ENCODE data around the gene DTL.

Gene DTL

DNA sequence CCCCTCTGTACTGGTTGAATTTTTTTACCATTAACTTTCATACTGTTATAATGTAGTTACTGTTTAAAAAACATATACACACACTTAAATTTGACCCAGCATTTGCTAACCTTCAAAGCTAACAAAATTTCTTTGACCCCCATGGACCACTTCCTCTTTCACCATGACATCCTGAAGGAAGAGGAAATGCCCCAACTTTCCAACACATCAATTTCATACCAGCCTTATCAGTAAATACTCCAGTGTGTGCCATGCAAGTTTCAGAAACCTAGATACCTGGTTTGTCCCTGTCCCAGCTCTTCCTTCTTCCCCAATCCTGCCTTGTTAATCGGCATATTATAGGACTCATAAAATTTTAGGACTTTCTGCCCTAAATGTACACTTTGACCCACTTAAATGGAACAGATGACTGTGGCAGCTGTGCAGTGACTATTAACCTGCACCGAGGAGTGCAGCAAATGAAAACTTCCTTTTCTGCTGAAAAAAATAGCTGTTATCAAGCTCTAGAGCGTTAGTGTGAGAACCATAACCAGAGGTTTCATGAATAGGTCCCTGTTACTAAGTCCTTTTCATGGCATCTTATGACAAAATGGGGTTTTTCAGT is 54.1 kb downstream of the DTL start:
- no peak for DNase-seq (ENCODE audit: low read depth in 4 of 4, low spot score in 1 of 4)

DNA sequence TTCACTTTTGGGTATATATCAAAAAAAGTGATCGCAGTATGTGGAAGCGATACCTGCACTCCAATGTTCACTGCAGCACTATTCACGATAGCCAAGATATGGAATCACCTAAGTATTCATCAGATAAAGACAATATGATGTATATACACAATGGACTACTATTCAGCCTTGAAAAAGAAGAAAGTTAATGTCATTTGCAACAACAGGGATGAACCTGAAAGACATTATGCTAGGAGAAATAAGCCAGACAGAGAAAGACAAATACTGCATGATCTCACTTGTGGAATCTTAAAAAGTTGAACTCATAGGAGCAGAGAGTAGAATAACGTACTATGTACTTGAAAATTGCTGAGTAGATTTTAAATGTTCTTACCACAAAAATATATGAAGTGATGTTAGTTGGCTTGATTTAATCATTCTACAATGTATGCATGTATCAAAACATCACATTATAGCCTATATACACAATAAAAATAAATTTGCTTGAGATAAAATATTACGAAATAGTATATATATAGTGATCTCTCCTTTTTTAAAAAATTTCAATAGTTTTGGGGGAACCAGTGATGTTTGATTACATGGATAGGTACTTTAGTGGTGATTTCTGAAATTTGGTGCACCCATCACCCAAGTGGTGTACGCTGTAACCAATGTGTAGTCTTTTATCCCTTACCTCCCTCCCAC is 56.0 kb downstream of the DTL start:
- no peak for DNase-seq (ENCODE audit: low read depth in 4 of 4, low spot score in 1 of 4)

DNA sequence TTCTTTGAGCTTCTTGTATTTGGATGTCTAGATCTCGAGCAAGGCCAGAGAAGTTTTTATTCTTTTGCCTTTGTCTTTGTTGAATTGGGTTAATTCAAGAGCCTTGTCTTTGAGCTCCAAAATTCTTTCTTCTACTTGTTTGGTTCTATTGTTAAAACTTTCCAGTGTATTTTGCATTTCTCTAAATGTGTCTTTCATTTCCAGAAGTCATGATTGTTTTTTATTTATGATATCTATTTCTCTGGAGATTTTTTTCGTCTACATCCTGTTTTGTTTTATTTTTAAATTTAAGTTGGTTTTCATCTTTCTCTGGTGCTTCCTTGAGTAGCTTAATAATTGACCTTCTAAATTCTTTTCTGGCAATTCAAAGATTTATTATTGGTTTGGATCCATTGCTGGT is 61.8 kb downstream of the DTL start:
- DNase-seq (ENCODE audit: low read depth in 4 of 4, low spot score in 1 of 4) = no peak

DNA sequence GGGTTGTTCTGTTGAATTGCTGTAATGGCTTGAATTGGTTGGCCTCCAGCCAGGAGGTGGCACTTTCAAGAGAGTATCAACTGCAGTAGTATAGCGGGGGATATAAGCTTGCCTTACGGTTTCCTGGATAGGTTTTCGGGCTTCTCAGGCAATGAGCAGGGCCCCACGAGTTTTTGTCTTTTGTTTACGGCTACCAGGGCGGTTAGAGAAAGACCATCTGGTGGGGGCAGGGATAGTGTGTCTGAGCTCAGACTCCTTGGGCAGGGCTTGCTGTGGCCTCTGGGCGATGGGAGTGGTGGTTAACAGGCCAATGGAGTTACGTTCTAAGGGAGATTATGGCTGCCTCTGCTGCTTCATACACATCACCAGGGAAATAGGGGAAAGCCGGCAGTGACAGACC is 62.8 kb downstream of the DTL start:
- no peak for DNase-seq (ENCODE audit: low read depth in 4 of 4, low spot score in 1 of 4)

DNA sequence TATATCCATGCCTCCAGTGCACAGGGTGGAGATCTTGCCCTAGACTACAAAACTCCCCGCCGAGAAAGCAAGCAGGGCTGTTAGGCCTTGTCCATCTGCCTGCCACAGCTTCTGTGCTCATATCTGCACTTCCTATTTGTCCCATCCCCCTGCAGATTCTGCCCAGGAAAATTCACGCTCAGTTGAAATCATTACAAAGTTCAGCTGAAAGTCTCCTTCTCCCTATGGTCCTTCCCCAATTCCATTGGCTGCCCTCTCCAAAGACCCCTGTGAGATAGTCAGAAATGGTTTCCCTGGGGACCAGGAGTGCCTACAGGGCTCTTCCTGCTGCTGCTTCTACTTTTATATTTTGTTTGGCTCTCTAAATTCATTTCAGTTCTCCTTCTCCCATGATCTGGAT is 63.2 kb downstream of the DTL start:
- DNase-seq (ENCODE audit: low read depth in 4 of 4, low spot score in 1 of 4) = no peak

DNA sequence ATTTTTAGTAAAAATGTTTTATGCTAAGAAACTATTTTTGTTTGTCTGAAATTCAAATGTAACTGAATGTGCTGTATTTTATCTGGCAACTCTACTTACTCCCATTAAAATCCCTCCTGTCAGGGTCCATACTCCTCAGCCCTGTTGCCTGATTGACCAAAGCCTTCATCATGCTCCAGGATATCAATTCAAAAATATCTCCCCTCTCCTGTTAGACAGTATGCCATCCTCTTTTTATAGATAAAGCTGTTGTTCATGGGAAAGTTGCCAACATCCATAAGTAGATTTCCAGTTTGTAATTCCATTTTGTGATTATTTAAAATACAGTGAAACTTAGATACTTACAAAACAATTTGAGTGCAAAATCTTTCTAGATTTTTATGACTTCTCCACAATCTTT is 65.7 kb downstream of the DTL start:
- DNase-seq (ENCODE audit: low read depth in 4 of 4, low spot score in 1 of 4) = no peak

DNA sequence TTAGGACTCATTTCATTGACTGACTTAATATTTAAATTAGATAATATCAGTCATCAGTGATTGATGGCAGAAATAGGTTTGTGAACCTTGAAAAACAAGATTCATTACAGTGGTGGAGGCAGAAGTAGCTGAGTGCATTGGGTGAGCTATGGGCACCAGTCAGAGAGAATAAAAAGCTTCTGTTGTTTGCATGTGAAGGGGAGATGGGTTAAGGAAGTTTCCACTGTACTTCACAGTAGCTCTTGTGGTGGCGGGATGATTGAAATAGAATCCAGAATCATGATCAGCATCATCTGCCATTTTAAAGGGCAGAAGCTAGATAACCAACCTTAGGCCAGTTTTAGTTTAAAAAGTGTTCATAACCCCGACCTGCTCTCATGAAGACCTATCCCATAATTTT is 66.2 kb downstream of the DTL start:
- no peak for DNase-seq (ENCODE audit: low read depth in 4 of 4, low spot score in 1 of 4)

DNA sequence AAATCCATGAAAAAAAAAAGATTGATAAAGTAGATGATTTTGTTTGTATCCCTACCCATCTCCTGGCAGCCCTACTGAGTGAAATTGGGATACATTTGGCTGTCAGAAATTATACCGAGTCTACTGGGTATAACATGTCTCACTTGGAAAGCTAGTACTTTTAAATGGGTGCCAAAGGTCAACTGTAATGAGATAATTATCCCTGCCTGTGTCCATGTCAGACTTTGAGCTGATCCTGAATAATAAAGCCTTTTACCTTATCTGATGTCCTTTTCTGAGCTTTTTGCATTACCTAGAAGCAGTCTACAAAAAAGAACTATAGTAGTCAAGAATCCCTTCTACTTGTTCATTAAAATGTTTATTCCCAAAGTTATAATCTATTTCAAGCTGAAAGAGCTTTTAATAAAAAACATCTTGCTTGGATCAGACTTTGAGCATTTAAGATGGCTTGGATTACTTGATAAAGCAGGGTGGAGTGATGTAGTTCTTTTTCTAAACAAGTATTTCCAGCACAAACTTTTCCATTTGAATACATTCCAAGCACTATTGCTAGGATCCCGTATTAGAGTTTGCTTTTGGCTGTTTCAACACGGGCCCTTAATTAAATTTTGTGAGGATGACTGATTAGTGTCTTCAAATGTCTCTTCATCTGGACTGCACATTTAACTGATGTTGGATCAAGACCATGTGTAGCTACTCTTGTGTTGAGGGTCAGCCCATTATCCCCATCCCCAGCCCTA is 69.2 kb downstream of the DTL start:
- no peak for DNase-seq (ENCODE audit: low read depth in 4 of 4, low spot score in 1 of 4)

DNA sequence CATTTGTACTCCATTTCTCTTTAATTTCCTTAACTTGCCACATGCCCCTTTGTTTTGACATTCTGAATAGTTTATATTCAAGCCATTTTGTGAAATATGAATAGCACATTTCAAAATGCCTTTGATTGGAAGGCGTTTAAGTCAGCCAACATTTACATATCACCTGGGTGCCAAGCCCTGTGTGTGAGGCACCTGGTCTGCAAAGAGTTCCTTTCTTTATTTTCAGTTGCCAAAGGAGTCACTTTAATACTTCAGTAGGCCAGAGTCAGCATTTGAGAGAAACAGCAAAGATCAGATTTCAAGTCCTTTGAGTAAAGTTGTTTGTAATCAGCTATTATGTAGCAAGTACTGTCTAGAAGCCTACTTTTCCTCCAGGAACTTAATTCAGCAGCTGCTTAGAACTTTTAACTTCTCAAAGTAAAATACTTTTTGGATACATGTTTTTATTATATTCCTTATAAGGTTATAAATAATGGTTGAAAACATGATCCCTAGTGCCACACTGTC is 70.8 kb downstream of the DTL start:
- no peak for DNase-seq (ENCODE audit: low read depth in 4 of 4, low spot score in 1 of 4)

DNA sequence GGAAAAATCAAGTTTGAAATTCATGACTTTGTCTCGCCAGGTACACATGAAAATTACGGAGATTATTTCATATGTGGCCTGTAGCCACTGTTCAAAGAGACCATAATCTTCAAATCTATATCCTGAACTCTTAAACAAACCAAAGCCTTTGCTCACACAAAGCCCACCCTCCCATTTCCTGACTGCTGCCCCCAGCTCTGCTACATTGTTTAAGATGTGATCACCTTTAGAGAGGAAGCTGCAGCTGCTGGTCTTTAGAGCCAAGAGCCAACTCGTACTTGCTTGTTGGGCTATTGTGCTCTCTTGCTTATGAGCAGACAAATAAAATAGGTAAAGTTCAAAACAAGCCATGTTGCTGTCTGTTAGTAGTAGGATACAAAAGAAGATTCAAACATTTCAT is 71.9 kb downstream of the DTL start:
- DNase-seq (ENCODE audit: low read depth in 4 of 4, low spot score in 1 of 4) = no peak

DNA sequence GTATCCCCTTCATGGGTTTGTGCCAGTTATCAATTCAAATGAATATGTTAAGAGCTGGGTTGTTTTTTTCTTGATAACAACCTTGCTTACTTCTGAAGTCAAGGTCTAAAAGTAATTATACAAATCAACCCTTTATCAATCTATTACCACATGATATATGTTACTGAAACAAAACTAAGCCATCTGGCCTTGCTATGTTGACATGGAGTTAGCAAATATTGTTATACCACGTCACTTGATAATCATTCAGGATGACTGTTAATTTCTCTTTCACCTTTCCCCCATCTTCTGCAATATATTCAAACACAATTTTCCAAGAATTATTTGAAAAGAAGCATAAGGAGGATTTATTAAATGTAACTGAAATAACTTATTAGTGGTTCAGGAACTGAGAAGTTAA is 72.6 kb downstream of the DTL start:
- DNase-seq (ENCODE audit: low read depth in 4 of 4, low spot score in 1 of 4) = no peak

DNA sequence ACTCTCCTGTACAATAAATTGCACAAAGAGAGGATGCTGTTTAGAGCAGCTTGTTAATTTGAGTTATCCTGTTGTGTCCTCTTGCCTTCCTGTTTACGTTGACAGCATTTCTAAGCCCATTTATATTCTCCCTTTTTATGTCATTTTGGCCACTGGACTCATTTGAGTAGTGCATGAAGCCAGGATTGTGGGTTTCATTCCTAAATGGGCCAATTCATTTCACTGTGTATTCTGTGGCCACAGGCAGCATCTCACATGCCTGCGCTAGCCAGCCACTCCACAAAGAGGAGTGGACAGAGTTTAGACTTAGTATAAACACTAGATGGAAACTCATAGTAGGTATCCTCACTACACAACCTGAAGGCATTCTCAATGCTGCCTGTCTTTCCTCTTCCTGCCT is 73.4 kb downstream of the DTL start:
- no peak for DNase-seq (ENCODE audit: low read depth in 4 of 4, low spot score in 1 of 4)

DNA sequence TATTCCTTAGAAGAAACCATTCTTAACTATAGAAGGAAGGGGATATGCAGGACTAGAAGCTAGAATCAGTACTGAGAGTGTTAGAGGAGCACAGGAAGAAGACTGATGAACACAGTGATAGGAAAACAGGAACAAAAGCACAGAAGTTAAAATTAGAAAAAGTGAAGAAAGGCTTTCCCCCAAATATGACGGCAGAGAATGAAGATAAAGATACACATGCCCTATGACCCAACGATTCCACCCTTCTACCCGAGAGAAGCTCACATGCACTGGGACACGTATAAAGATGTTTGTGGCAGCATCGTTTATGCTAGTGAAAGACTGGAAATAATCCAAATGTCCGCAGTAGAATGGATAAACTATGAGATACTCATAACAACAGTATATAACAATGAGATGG is 74.2 kb downstream of the DTL start:
- no peak for DNase-seq (ENCODE audit: low read depth in 4 of 4, low spot score in 1 of 4)

DNA sequence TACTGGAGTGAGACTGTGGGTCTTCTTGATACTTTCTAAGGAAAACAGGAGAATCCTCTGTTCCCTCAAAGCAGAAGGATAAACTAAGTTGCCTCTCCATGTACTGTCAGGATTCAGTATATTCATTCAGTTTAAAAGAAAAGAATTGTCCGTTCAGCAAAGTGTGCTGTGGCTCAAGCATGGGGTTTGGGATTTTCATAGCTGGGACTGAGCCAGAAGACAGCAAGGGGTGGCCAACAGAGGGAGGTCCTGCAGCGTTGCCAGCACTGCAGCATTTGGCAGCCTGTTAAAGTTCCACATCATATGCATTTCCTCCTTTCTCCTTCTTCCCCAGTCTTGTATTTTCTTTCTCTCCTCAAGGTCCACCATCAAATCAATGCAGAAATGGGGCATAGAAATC is 75.1 kb downstream of the DTL start:
- no peak for DNase-seq (ENCODE audit: low read depth in 4 of 4, low spot score in 1 of 4)

DNA sequence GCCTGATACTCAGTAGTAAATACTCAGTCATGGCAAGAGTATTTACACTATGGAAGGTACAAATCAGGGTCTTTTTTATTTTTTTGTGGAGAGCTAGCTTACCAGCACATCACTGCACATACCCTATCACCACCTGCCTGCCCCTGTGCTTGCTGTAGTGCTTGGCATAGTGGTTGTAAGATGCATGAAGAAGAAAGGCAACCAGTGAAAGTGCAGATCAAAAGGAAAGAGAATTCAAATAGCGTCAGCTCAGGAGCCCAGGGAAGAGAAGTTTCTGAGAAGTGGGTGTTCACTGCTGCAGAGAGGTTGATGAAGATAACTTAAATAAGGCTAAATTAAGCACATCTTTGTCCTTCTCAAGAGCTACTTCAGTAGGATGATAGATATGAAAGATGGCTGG is 76.0 kb downstream of the DTL start:
- DNase-seq (ENCODE audit: low read depth in 4 of 4, low spot score in 1 of 4) = no peak

DNA sequence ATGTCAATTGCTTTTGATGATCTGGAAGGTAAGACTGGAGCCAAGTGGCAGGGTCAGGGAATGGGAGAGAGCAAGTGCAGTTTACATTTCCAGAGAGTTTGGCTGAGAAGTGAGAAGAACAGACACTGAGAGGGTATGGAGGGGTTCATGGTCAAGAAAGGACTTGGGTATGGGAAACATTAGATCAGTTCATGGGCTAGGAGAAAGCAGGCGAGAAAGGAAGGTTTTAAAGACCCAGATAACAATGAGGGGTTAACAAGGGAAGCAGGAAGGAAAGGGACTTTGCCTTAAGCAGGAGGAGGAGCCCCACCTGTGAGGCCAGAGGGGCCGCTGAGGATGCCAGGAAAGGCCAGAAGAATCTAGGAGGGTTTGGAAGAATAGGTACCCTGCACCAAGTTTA is 78.2 kb downstream of the DTL start:
- no peak for DNase-seq (ENCODE audit: low read depth in 4 of 4, low spot score in 1 of 4)

DNA sequence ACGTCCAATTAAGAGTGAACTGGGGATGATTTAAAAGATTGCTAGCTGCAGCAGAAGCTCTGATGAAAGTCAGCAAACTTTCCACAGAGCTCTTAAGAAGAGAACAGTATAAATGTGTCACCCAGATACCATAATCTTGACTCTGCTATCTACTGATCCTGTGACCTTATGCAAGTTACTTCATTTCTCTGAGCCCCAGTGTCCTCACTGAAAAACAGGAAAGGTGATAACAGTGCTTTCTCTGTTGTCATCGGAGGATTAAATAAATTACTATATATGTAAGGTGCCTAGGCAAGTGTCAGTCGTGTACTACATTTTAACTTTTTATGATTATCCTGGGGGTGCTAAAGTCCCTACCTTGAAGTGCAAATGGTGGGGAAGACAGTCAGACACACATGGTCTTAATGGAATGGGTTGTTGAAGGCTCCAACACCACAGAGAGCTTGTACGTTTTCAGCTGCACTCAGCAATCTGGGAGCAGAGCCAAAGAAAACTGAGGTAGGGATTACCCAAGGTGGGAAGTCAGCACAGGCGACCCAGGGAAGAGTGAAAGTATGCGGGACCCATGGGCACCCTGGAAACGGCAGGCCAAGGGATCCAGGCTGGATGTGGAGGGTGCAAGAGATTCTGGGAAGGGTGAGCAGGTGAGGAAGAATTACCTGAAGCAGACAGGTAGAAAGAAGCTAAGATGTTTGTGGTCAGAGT is 82.8 kb downstream of the DTL start:
- no peak for DNase-seq (ENCODE audit: low read depth in 4 of 4, low spot score in 1 of 4)

DNA sequence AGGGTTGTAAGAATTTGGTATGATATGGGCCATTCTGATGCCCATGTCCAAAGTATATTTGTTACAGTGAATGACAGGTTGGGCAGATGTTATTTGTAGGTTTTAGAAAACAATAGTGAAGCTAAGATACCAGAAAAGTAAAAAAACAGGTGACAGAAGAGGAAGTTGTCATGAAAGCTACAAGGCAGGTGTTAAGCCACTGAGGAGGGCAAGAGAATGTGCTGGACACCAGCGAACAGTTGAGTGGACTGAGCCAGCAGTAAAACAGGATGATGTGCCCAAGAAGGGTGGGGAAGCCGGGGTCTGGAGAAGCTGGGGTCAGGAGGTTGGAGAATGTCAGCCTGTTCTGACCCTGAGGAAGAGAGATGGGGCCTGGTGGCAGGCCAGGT is 83.3 kb downstream of the DTL start:
- no peak for DNase-seq (ENCODE audit: low read depth in 4 of 4, low spot score in 1 of 4)

DNA sequence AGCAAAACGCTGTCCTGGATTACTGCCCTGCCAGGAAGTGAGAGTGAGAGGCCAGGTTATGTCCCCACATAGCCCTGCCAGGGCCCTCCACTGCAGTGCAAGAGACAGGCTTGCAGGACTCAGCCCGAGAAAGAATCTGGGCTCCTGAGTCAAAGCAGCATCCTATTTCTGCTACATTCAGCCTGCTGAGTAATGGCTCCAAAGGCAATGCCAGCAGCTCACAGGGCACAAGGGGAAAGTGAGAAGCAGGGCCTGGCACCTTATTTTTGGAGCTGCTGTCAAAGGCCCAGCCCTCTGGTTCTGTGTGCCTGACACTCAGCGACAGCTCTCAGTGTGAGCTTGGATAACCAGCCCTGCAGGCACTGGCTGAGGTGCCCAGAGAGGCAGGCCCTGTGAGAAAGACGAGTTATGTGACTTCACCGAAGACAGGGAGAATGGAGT is 83.9 kb downstream of the DTL start:
- DNase-seq (ENCODE audit: low read depth in 4 of 4, low spot score in 1 of 4) = no peak

DNA sequence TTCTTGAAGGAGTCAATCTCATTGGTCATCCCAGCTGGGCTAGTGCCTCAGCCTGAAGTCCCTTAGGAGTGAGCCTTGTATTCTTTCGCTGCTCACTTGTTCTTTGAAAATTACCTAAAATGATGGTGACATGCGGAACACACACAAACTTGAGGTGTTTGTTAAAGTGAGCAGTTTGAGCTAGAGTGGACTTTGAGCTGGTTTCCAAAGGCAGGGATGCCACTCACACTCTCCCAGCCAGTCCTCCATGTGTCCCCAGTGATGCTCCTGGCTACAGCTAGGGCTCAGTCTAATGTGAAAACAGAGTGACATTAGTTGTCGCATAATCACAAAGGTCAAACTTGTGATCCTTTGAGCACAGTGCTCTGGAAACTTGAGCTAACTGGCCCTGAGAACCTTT is 84.3 kb downstream of the DTL start:
- no peak for DNase-seq (ENCODE audit: low read depth in 4 of 4, low spot score in 1 of 4)

DNA sequence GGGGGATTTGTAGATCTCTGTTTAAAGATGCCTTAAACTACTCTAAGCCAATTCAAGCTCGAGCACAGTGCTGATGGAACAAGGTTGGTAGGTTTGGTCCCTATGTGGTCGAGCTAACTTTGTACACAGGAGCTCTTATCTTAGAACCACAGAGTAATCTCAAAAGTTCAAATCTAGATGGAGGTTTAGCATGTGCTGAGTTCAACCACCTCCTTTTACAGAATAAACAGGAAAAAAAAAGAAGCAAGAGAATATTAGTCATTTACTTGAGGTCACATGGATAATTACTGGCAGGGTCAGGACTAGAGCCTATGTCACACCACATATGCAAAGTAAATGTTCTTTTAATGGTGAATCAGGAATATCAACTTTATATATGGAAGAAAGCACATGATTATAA is 86.2 kb downstream of the DTL start:
- DNase-seq (ENCODE audit: low read depth in 4 of 4, low spot score in 1 of 4) = no peak
